GM12874 (cell line): ENCODE measurements around the gene CLEC2D.

Experiments used
- CTCF ChIP-seq: IDR thresholded peaks from 2 replicates; pipeline ENCODE4 v1.5.1; 2011; ENCODE audit warnings: low read depth, mild to moderate bottlenecking, control low read depth, low read length, moderate library complexity; ENCODE audit not compliant: insufficient read depth

CLEC2D gene

GRCh38 chr12:9692909-9693308, 23.4 kb downstream of the CLEC2D start:
- no peak for TF ChIP-seq CTCF

GRCh38 chr12:9694241-9694640, 24.7 kb downstream of the CLEC2D start:
- no peak for TF ChIP-seq CTCF

- no peak for TF ChIP-seq CTCF
Measured at GRCh38 chr12:9697619-9698018, 28.1 kb downstream of the CLEC2D start.

GRCh38 chr12:9698681-9699080, 29.2 kb downstream of the CLEC2D start:
- no peak for TF ChIP-seq CTCF

- no peak for TF ChIP-seq CTCF
Measured at GRCh38 chr12:9699269-9699897, 29.9 kb downstream of the CLEC2D start.

- no peak for TF ChIP-seq CTCF
Measured at GRCh38 chr12:9699898-9700605, 30.5 kb downstream of the CLEC2D start.

- TF ChIP-seq CTCF: no peak
Measured at GRCh38 chr12:9700606-9700956, 31.1 kb downstream of the CLEC2D start.
